GM12878 (cell line): ENCODE results near the gene BAG3.

Experiments used
- BCL3 ChIP-seq: IDR thresholded peaks from 2 replicates; pipeline ENCODE4 v1.6.1; 2011; ENCODE audit warnings: borderline replicate concordance, low read depth, mild to moderate bottlenecking, moderate library complexity, low read length; ENCODE audit not compliant: insufficient read depth, poor library complexity, severe bottlenecking
- CTCF ChIP-seq, 3 experiments: IDR thresholded peaks in 2 of 3; conservative IDR thresholded peaks in 1 of 3; 2 replicates each; pipeline ENCODE4 v1.5.1; 2011; ENCODE audit warnings: low read depth in 3 of 3, low read length in 3 of 3, mild to moderate bottlenecking in 3 of 3, control low read depth in 2 of 3, moderate library complexity in 2 of 3, inconsistent platforms in 1 of 3, mixed read lengths in 1 of 3; ENCODE audit not compliant: control insufficient read depth in 2 of 3, insufficient read depth in 1 of 3; ENCODE audit errors: extremely low read depth in 1 of 3
- ETV6 ChIP-seq, 2 experiments: fragments of 450-650 bp in 1 of 2; IDR thresholded peaks in 1 of 2; conservative IDR thresholded peaks in 1 of 2; 2 replicates each; pipeline ENCODE4 v1.6.1; 2014; ENCODE audit warnings: antibody characterized with exemption in 1 of 2, borderline replicate concordance in 1 of 2, low read depth in 1 of 2, mild to moderate bottlenecking in 1 of 2, moderate library complexity in 1 of 2
- HDAC6 ChIP-seq: fragments of 200-600 bp; sonication (generic); IDR thresholded peaks from one replicate; pipeline ENCODE4 v1.8.0; 2017; ENCODE audit warnings: antibody characterized with exemption; ENCODE audit not compliant: unreplicated experiment
- NFYB ChIP-seq: IDR thresholded peaks from 2 replicates; pipeline ENCODE4 v1.6.1; 2011; ENCODE audit warnings: low read depth, mild to moderate bottlenecking, low read length, improper control_type of control experiment, moderate library complexity; ENCODE audit not compliant: insufficient read depth
- POU2F2 ChIP-seq: IDR thresholded peaks from 3 replicates; pipeline ENCODE4 v1.6.1; 2011; ENCODE audit warnings: low read depth, mild to moderate bottlenecking, low read length, borderline replicate concordance
- RFX5 ChIP-seq: IDR thresholded peaks from 2 replicates; pipeline ENCODE4 v1.6.1; 2011; ENCODE audit warnings: low read depth, low read length, improper control_type of control experiment
- TCF7 ChIP-seq: IDR thresholded peaks from 2 replicates; pipeline ENCODE4 v1.6.1; 2014; ENCODE audit warnings: antibody characterized with exemption, borderline replicate concordance

- TF ChIP-seq BCL3: no peak
- no peak for TF ChIP-seq NFYB
- TF ChIP-seq CTCF (IDR thresholded peaks at IDR 0.05 in 2 of 3, conservative IDR thresholded peaks at IDR 0.05 in 1 of 3; ENCODE audit: control insufficient read depth in 2 of 3, extremely low read depth in 1 of 3, insufficient read depth in 1 of 3, low read depth in 3 of 3, low read length in 3 of 3): no peak
- TF ChIP-seq ETV6 (conservative IDR thresholded peaks at IDR 0.05 in 1 of 2, IDR thresholded peaks at IDR 0.05 in 1 of 2; ENCODE audit: borderline replicate concordance in 1 of 2, low read depth in 1 of 2): no peak
- no peak for TF ChIP-seq HDAC6
- no peak for TF ChIP-seq TCF7
- TF ChIP-seq POU2F2: no peak
- no peak for TF ChIP-seq RFX5
Measured at GRCh38 chr10:119634219-119634544, 17.0 kb upstream of the BAG3 start.
